Ovary (tissue), 9 donors: ENCODE measurements around the gene PKP3. TPM values are rescaled to one million over a fixed set of nuclear protein-coding genes. Genes with fewer than 3 reads are reported as not detected.

ENCODE experiments used
- DNase-seq, 5 donors: peaks; one replicate each; pipeline ENCODE4 v3.0.0-alpha.2; 2019 to 2020
- H3K27ac ChIP-seq, 2 donors: fragments of 200-600 bp; one replicate each; pipeline versions ENCODE4 v1.5.1 to v1.8.0; 2019 to 2022
- H3K27me3 ChIP-seq: fragments of 200-600 bp; one replicate; pipeline ENCODE4 v1.8.0; 2022
- H3K36me3 ChIP-seq: fragments of 200-600 bp; sonication (generic); one replicate; pipeline ENCODE4 v1.5.1; 2019
- H3K4me1 ChIP-seq: one replicate; pipeline ENCODE4 v1.8.1; 2013; ENCODE audit warnings: mild to moderate bottlenecking, moderate library complexity; ENCODE audit not compliant: insufficient read depth
- H3K4me3 ChIP-seq: fragments of 200-600 bp; sonication (generic); one replicate; pipeline ENCODE4 v1.5.1; 2017
- H3K9me3 ChIP-seq, 2 donors: fragments of 200-600 bp in 1 of 2; sonication (generic) in 1 of 2; one replicate each; pipeline versions ENCODE4 v1.5.1 to v1.8.1; 2013 to 2019; ENCODE audit warnings: mild to moderate bottlenecking in 1 of 2, moderate library complexity in 1 of 2
- CTCF ChIP-seq, 3 donors: fragments of 450-650 bp in 2 of 3; fragments of 200-600 bp in 1 of 3; IDR thresholded peaks; one replicate each; pipeline versions ENCODE4 v1.5.1 to v1.8.0; 2016 to 2022; ENCODE audit warnings: antibody characterized with exemption in 3 of 3, mild to moderate bottlenecking in 1 of 3
- EP300 ChIP-seq: sonication (generic); formaldehyde crosslinking; IDR thresholded peaks from one replicate; pipeline ENCODE4 v1.6.1; 2017; ENCODE audit warnings: antibody characterized with exemption
- POLR2A ChIP-seq: fragments of 450-650 bp; IDR thresholded peaks from one replicate; pipeline ENCODE4 v1.6.1; 2017; ENCODE audit warnings: antibody characterized with exemption, mild to moderate bottlenecking, moderate library complexity
- WGBS, 3 donors: extraction: QIAGEN DNeasy Blood & Tissue Kit in 1 of 3; methylation state at CpG; one replicate each; pipeline versions ENCODE4 v1.1.5 to v1.1.7; 2013 to 2017; 5-methylcytosine and 5-hydroxymethylcytosine counted together
- intact Hi-C, 4 donors: fragments of 100-400 bp; cut with DNase I; formaldehyde crosslinking; loops; one replicate each; pipeline versions ENCODE4 v1.11.0 to v1.15.1; 2022 to 2023
- polyA plus RNA-seq, 2 donors: library from polyadenylated mRNA; stranded (reverse); fragments of 200-250 nt in 1 of 2; fragments of 350-450 nt in 1 of 2; fragmentation: Illumina TruSeq in 1 of 2; extraction: RNeasy Lipid Tissue Mini Kit (QIAGEN cat#74804) in 1 of 2; gene quantifications; one replicate each; pipeline ENCODE4 v1.2.3, GENCODE V29; 2013 to 2014
- total RNA-seq, 7 donors: library from RNA; depleted of rRNA in 2 of 7; stranded (reverse); fragments of >200 nt in 2 of 7; fragmentation: NEBNext Ultra II Directional in 3 of 7; extraction: Animal tissue kit (Norgen Biotek cat#: 25700) in 3 of 7; gene quantifications; one replicate each; pipeline versions ENCODE4 v1.1.0 to v1.2.4, GENCODE V29; 2016 to 2023
- donor health status: DM: no; HTN: no; CAD: no; lungs with moderate emphysema.
- donor health status: DM: no; HTN: no; CAD: no.
- donor health status: Bipolar disorder and iron deficiency.
- donor health status: DM: yes; HTN: yes; CAD: no.
- donor health status: DM: no; HTN: no; CAD: no.
- donor health status: DM: yes; HTN: yes; CAD: no.

The PKP3 gene
- total and polyA plus RNA-seq, 9 donors, result 0.21 to 56.8 (median 3.0) TPM; not detected in 1

DNA sequence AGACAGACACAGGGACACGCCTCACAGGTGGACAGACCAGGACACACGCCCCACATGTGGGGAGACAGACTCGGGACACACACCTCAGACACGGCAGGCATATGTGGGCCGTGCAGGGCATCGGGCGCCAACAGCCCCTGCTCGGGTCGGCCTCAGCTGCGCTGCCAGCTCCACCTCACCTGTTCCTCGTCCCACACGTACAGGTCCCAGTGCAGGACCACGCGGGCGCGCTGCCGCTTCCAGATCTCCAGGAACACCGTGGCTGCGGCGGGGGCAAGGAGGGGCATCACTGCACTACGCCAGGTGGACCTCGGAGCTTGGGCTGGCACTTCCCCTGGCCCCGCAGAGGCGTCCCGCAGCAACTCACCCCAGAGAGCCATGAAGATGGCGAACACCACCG lies 35.4 kb downstream of the PKP3 start:
- Histone ChIP-seq H3K4me1 (no peaks in the 10 kb centered on the region), H3K36me3 (no peaks in the 10 kb centered on the region), H3K27me3 (no peaks in the 10 kb centered on the region), H3K27ac (no peak overlapping the region), H3K4me3 (no peak overlapping the region), H3K9me3 (no peaks in the 10 kb centered on the region)
- 80 to 88% (median 85%) methylated on average over 21 to 27 of the region's 27 CpGs for WGBS, 3 donors
- DNase-seq, result no peak
- TF ChIP-seq POLR2A (no peak), EP300 (no peak), CTCF (IDR thresholded peaks at IDR 0.05) (no peak)
- intact Hi-C loops, result no loop called here

- DNase-seq, result no peak
- H3K27me3 ChIP-seq, result no peaks in the 10 kb centered on the region
- TF ChIP-seq CTCF (IDR thresholded peaks at IDR 0.05) (no peak), EP300 (no peak), POLR2A (no peak)
- no peak overlapping the region for H3K27ac ChIP-seq
- no peaks in the 10 kb centered on the region for H3K36me3 ChIP-seq
- H3K4me1 ChIP-seq, result no peaks in the 10 kb centered on the region
- intact Hi-C loops, result no loop called here
- 30 to 34% (median 34%) methylated on average over 23 to 25 of the region's 25 CpGs for WGBS, 3 donors
- H3K9me3 ChIP-seq, result no peaks in the 10 kb centered on the region
- no peak overlapping the region for H3K4me3 ChIP-seq
These were observed 36.0 kb downstream of the PKP3 start for GRCh38 chr11:429931-430456.

- H3K4me3 ChIP-seq, result no peak overlapping the region
- no peaks in the 10 kb centered on the region for H3K27me3 ChIP-seq
- H3K36me3 ChIP-seq, result no peaks in the 10 kb centered on the region
- DNase-seq, result no peak
- no peak overlapping the region for H3K27ac ChIP-seq
- intact Hi-C loops, result no loop called here
- H3K4me1 ChIP-seq, result no peaks in the 10 kb centered on the region
- no peaks in the 10 kb centered on the region for H3K9me3 ChIP-seq
- WGBS, 3 donors, result 83 to 89% (median 87%) methylated on average over 13 of the region's 13 CpGs
- TF ChIP-seq CTCF (IDR thresholded peaks at IDR 0.05), result no peak
- TF ChIP-seq EP300, result no peak
- TF ChIP-seq POLR2A, result no peak
These were observed 37.9 kb downstream of the PKP3 start for GRCh38 chr11:431921-432320.

DNA sequence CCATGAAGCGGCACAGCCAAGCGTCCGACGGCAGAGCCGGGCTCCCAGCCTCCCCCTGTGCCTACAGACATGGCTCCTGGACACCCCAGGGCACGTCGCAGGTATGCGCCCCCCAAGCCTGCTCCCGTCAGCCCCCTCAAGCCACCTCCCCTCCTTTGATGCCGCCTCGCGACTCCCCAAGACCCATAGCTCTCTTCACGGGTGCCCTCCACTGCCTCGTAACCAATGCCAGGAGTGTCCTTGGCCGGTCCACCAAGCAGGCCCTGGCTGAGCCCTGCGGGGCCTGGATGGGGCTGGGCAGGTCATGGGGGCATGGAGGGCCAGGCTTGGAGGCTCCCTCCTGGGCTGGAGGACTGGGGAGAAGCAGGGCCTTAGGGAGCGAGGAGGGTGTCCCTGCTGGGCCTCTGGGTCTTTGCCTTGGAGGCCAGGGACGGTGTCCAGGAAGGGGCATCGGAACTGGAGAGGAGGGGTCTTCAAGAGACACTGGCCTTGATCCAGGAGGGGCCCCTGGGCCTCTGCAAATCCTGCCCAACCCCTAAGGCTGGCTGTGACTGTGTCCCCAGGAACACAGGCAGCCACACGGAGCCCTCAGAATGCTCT lies 38.6 kb downstream of the PKP3 start:
- WGBS, 3 donors, result 83 to 88% (median 86%) methylated on average over 19 to 20 of the region's 20 CpGs
- Histone ChIP-seq H3K36me3 (no peaks in the 10 kb centered on the region), H3K4me1 (no peaks in the 10 kb centered on the region), H3K27ac (no peak overlapping the region), H3K4me3 (no peak overlapping the region), H3K9me3 (no peaks in the 10 kb centered on the region), H3K27me3 (no peaks in the 10 kb centered on the region)
- intact Hi-C loops, result no loop called here
- TF ChIP-seq POLR2A (no peak), CTCF (IDR thresholded peaks at IDR 0.05) (no peak), EP300 (no peak)
- DNase-seq, result no peak
